HepG2 (cell line): ENCODE data around the gene CTNND1. TPM values are rescaled to one million over a fixed set of nuclear protein-coding genes. Genes with fewer than 3 reads are reported as not detected.

ENCODE experiments used
- BRD4 ChIP-seq: sonication (generic); formaldehyde crosslinking; IDR thresholded peaks from 2 replicates; pipeline ENCODE4 v1.4.0; 2020; ENCODE audit warnings: missing genetic modification reagents
- EP300 ChIP-seq, 3 experiments: sonication (generic) in 1 of 3; formaldehyde crosslinking in 1 of 3; IDR thresholded peaks; 2 replicates each; pipeline versions ENCODE4 v1.5.1 to v1.6.1; 2011 to 2020; ENCODE audit warnings: low read depth in 2 of 3, low read length in 2 of 3, borderline replicate concordance in 1 of 3, improper control_type of control experiment in 1 of 3, mild to moderate bottlenecking in 1 of 3, missing genetic modification reagents in 1 of 3, moderate library complexity in 1 of 3
- HCFC1 ChIP-seq: fragments of 150-350 bp; IDR thresholded peaks from 2 replicates; pipeline ENCODE4 v1.6.1; 2014; ENCODE audit warnings: low read depth, low read length
- HOXA7 ChIP-seq: sonication (generic); formaldehyde crosslinking; IDR thresholded peaks from 2 replicates; pipeline ENCODE4 v1.8.1; 2022; ENCODE audit warnings: mild to moderate bottlenecking, missing genetic modification reagents, moderate library complexity
- MAFK ChIP-seq, 2 experiments: IDR thresholded peaks in 1 of 2; conservative IDR thresholded peaks in 1 of 2; 2 replicates each; pipeline ENCODE4 v1.6.1; 2011; ENCODE audit warnings: improper control_type of control experiment in 2 of 2, low read length in 2 of 2
- MED1 ChIP-seq: sonication (generic); formaldehyde crosslinking; IDR thresholded peaks from 2 replicates; pipeline ENCODE4 v1.4.0; 2020; ENCODE audit warnings: missing genetic modification reagents
- MYNN ChIP-seq: sonication (generic); formaldehyde crosslinking; IDR thresholded peaks from 2 replicates; pipeline ENCODE4 v1.4.0; 2020; ENCODE audit warnings: mild to moderate bottlenecking, low read depth, missing genetic modification reagents
- RARA ChIP-seq: IDR thresholded peaks from 2 replicates; pipeline ENCODE4 v1.6.1; 2016; ENCODE audit warnings: missing genetic modification reagents, missing compliant biosample characterization
- THAP11 ChIP-seq: IDR thresholded peaks from 2 replicates; pipeline ENCODE4 v1.6.1; 2016; ENCODE audit warnings: missing biosample characterization, missing genetic modification reagents
- YEATS2 ChIP-seq: sonication (generic); formaldehyde crosslinking; IDR thresholded peaks from 2 replicates; pipeline ENCODE4 v1.4.0; 2020; ENCODE audit warnings: missing genetic modification reagents, borderline replicate concordance
- ZFP36 ChIP-seq: fragments of 150-350 bp; IDR thresholded peaks from 2 replicates; pipeline ENCODE4 v1.6.1; 2018; ENCODE audit warnings: borderline replicate concordance, low read length, low read depth; ENCODE audit not compliant: partially characterized antibody
- ZFP62 ChIP-seq: sonication (generic); formaldehyde crosslinking; IDR thresholded peaks from 2 replicates; pipeline ENCODE4 v1.4.0; 2020; ENCODE audit warnings: missing genetic modification reagents
- ZNF10 ChIP-seq: sonication (generic); formaldehyde crosslinking; IDR thresholded peaks from 2 replicates; pipeline ENCODE4 v1.4.0; 2020; ENCODE audit warnings: mild to moderate bottlenecking, low read depth, missing genetic modification reagents, borderline replicate concordance
- ZNF224 ChIP-seq: sonication (generic); formaldehyde crosslinking; IDR thresholded peaks from 2 replicates; pipeline ENCODE4 v1.5.0; 2020; ENCODE audit warnings: mild to moderate bottlenecking, missing genetic modification reagents
- ZNF333 ChIP-seq: sonication (generic); formaldehyde crosslinking; IDR thresholded peaks from 2 replicates; pipeline ENCODE4 v1.4.0; 2020; ENCODE audit warnings: mild to moderate bottlenecking, missing genetic modification reagents, borderline replicate concordance
- ZNF564 ChIP-seq: sonication (generic); formaldehyde crosslinking; IDR thresholded peaks from 2 replicates; pipeline ENCODE4 v1.8.1; 2023; ENCODE audit warnings: mild to moderate bottlenecking, missing genetic modification reagents
- ZNF709 ChIP-seq: sonication (generic); formaldehyde crosslinking; IDR thresholded peaks from 2 replicates; pipeline ENCODE4 v1.5.0; 2020; ENCODE audit warnings: mild to moderate bottlenecking, missing genetic modification reagents
- ZNF747 ChIP-seq: sonication (generic); formaldehyde crosslinking; IDR thresholded peaks from 2 replicates; pipeline ENCODE4 v1.8.1; 2023; ENCODE audit warnings: missing genetic modification reagents, mild to moderate bottlenecking, borderline replicate concordance
- polyA plus RNA-seq, 8 experiments: library from polyadenylated mRNA; depleted of rRNA in 3 of 8; stranded (reverse) in 7 of 8; unstranded in 1 of 8; fragments of >200 nt; fragmentation: Illumina TruSeq in 4 of 8; extraction: Trizol in 4 of 8; gene quantifications; 2 replicates each; pipeline versions ENCODE4 v1.2.1 to v1.2.3, GENCODE V29; 2011 to 2016; ENCODE audit warnings: low read depth in 4 of 8, missing spikeins in 1 of 8, mixed read lengths in 1 of 8; ENCODE audit not compliant: insufficient read depth in 1 of 8
- total RNA-seq, 5 experiments: library from RNA; depleted of rRNA; stranded (reverse); fragments of >200 nt; fragmentation: Illumina TruSeq; extraction: Trizol; gene quantifications; 2 replicates each; pipeline ENCODE4 v1.2.3, GENCODE V29; 2016; ENCODE audit warnings: low read depth in 1 of 5
- TF ChIP-seq, protein P1 (sequence below): fragments of 450-650 bp; IDR thresholded peaks from 2 replicates; pipeline ENCODE4 v1.6.1; 2017; ENCODE audit warnings: mild to moderate bottlenecking
- TF ChIP-seq, protein P2 (sequence below), 2 experiments: IDR thresholded peaks; 2 replicates each; pipeline ENCODE4 v1.6.1; 2011 to 2012; ENCODE audit warnings: low read length in 2 of 2, borderline replicate concordance in 1 of 2, low read depth in 1 of 2, mild to moderate bottlenecking in 1 of 2, moderate library complexity in 1 of 2

Gene CTNND1
- total and polyA plus RNA-seq, 2 of the 13 experiments (the other 11 are each of a cell fraction or from before 2014, with no cell fraction given) = 117 to 128 TPM

DNA sequence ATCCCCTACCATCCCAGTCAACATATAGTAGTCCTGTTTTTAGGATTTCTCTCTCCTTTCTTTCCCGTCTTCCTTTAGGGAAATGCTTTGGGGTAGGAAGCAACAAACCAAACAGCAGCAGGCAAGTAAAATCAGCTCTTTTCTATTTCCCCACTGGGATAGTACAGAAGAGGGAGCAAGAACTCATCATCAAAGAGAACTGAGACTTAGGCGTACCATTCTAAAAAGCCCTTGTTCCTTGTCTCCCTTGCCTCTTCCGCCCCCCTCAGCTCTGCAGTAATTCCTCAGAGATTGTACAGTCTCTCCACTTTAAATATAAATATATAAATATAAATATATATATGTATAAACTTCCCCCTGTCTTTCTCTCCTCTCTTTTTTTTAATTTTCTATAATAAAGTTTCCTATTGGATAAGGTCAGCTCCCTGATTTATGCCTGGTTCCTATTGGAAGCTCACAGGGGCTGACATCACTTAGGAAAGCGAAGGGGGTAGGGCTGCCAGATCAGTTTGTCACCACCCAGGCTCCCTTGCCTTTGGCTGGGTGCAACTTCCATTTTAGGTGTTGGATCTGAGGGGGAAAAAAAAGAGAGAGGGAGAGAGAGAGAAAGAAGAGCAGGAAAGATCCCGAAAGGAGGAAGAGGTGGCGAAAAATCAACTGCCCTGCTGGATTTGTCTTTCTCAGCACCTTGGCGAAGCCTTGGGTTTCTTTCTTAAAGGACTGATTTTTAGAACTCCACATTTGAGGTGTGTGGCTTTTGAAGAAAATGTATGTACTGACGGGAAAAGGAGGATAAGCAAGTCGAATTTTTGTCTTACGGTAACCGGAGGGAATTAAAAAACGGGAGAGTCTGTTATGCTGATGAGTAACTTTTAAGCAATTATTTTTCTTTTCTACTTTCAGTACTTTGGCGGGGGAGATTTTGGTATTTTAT, at the start of gene CTNND1 (continued):
- TF ChIP-seq, protein P1, sequence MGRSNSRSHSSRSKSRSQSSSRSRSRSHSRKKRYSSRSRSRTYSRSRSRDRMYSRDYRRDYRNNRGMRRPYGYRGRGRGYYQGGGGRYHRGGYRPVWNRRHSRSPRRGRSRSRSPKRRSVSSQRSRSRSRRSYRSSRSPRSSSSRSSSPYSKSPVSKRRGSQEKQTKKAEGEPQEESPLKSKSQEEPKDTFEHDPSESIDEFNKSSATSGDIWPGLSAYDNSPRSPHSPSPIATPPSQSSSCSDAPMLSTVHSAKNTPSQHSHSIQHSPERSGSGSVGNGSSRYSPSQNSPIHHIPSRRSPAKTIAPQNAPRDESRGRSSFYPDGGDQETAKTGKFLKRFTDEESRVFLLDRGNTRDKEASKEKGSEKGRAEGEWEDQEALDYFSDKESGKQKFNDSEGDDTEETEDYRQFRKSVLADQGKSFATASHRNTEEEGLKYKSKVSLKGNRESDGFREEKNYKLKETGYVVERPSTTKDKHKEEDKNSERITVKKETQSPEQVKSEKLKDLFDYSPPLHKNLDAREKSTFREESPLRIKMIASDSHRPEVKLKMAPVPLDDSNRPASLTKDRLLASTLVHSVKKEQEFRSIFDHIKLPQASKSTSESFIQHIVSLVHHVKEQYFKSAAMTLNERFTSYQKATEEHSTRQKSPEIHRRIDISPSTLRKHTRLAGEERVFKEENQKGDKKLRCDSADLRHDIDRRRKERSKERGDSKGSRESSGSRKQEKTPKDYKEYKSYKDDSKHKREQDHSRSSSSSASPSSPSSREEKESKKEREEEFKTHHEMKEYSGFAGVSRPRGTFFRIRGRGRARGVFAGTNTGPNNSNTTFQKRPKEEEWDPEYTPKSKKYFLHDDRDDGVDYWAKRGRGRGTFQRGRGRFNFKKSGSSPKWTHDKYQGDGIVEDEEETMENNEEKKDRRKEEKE = no peak
- TF ChIP-seq MAFK (conservative IDR thresholded peaks at IDR 0.05 in 1 of 2, IDR thresholded peaks at IDR 0.05 in 1 of 2; ENCODE audit: low read length in 2 of 2) (no peak), HCFC1 (no peak), YEATS2 (CRISPR knock-in tag) (peak; percentile 75; the same call in 1 of the 2 replicates), MYNN (CRISPR knock-in tag) (no peak), ZNF10 (CRISPR knock-in tag) (no peak), ZFP62 (CRISPR knock-in tag) (no peak), ZNF709 (CRISPR knock-in tag) (no peak), ZNF224 (CRISPR knock-in tag) (no peak), HOXA7 (CRISPR knock-in tag) (no peak), MED1 (CRISPR knock-in tag) (0 out of 2 replicates have a peak, but pooled peaks have one; percentile 40), ZNF564 (CRISPR knock-in tag) (no peak), ZNF747 (CRISPR knock-in tag) (no peak), ZFP36 (no peak), BRD4 (no peak), EP300 (IDR thresholded peaks at IDR 0.05; ENCODE audit: low read depth in 2 of 2, low read length in 2 of 2) (peak in 1 of 2 experiments; percentile 4; a peak in 1 of 4 replicates), EP300 (CRISPR knock-in tag; IDR thresholded peaks at IDR 0.05; ENCODE audit: borderline replicate concordance) (no peak), THAP11 (CRISPR knock-in tag) (peak; percentile 73), RARA (CRISPR knock-in tag) (no peak), ZNF333 (CRISPR knock-in tag) (no peak)
- TF ChIP-seq, protein P2, sequence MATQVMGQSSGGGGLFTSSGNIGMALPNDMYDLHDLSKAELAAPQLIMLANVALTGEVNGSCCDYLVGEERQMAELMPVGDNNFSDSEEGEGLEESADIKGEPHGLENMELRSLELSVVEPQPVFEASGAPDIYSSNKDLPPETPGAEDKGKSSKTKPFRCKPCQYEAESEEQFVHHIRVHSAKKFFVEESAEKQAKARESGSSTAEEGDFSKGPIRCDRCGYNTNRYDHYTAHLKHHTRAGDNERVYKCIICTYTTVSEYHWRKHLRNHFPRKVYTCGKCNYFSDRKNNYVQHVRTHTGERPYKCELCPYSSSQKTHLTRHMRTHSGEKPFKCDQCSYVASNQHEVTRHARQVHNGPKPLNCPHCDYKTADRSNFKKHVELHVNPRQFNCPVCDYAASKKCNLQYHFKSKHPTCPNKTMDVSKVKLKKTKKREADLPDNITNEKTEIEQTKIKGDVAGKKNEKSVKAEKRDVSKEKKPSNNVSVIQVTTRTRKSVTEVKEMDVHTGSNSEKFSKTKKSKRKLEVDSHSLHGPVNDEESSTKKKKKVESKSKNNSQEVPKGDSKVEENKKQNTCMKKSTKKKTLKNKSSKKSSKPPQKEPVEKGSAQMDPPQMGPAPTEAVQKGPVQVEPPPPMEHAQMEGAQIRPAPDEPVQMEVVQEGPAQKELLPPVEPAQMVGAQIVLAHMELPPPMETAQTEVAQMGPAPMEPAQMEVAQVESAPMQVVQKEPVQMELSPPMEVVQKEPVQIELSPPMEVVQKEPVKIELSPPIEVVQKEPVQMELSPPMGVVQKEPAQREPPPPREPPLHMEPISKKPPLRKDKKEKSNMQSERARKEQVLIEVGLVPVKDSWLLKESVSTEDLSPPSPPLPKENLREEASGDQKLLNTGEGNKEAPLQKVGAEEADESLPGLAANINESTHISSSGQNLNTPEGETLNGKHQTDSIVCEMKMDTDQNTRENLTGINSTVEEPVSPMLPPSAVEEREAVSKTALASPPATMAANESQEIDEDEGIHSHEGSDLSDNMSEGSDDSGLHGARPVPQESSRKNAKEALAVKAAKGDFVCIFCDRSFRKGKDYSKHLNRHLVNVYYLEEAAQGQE (IDR thresholded peaks at IDR 0.05; ENCODE audit: borderline replicate concordance in 1 of 2, low read depth in 1 of 2, low read length in 2 of 2) = no peak; a peak in 1 of 4 replicates
